Esophagus squamous epithelium (tissue), 4 donors: ENCODE data around the gene MRPL44.

ENCODE experiments used
- CTCF ChIP-seq, 6 experiments: fragments of 450-650 bp in 4 of 6; fragments of 200-600 bp in 2 of 6; sonication (generic) in 2 of 6; IDR thresholded peaks; one replicate each; pipeline ENCODE4 v1.5.1; 2016 to 2019; ENCODE audit warnings: antibody characterized with exemption in 6 of 6, mild to moderate bottlenecking in 4 of 6, moderate library complexity in 4 of 6
- POLR2A ChIP-seq, 4 donors: fragments of 450-650 bp; IDR thresholded peaks; one replicate each; pipeline ENCODE4 v1.6.1; 2017; ENCODE audit warnings: antibody characterized with exemption in 4 of 4, mild to moderate bottlenecking in 4 of 4, moderate library complexity in 3 of 4

GRCh38 chr2:223969856-223970255 is 12.6 kb downstream of the MRPL44 start:
- no peak for TF ChIP-seq CTCF (IDR thresholded peaks at IDR 0.05)
- TF ChIP-seq POLR2A (IDR thresholded peaks at IDR 0.05) = no peak
